H9 (cell line): ENCODE data around the gene RPL38. TPM values are rescaled to one million over a fixed set of nuclear protein-coding genes. Genes with fewer than 3 reads are reported as not detected.

Experiments used
- DNase-seq: peaks from one replicate; pipeline ENCODE4 v3.0.0-alpha.2; 2017
- H2AFZ ChIP-seq: one replicate; pipeline ENCODE4 v1.6.1; 2013; ENCODE audit warnings: mild to moderate bottlenecking, low read length, control low read depth, moderate library complexity
- H2AK5ac ChIP-seq: 2 replicates; pipeline ENCODE4 v1.6.1; 2013; ENCODE audit warnings: low read length, control low read depth, mixed read lengths; ENCODE audit not compliant: insufficient read length
- H2BK120ac ChIP-seq: one replicate; pipeline ENCODE4 v1.6.1; 2013; ENCODE audit warnings: low read depth, mild to moderate bottlenecking, low read length, control low read depth, inconsistent platforms; ENCODE audit not compliant: poor library complexity, severe bottlenecking
- H2BK12ac ChIP-seq: 2 replicates; pipeline ENCODE4 v1.6.1; 2013; ENCODE audit warnings: low read length, control low read depth, mixed read lengths, low read depth; ENCODE audit not compliant: insufficient read length
- H2BK15ac ChIP-seq: 2 replicates; pipeline ENCODE4 v1.6.1; 2013; ENCODE audit warnings: low read depth, low read length, control low read depth
- H2BK20ac ChIP-seq: one replicate; pipeline ENCODE4 v1.6.1; 2013; ENCODE audit warnings: low read depth, mild to moderate bottlenecking, low read length, control low read depth, inconsistent platforms; ENCODE audit not compliant: poor library complexity, severe bottlenecking
- H2BK5ac ChIP-seq: 2 replicates; pipeline ENCODE4 v1.6.1; 2013; ENCODE audit warnings: low read length, control low read depth, mixed read lengths; ENCODE audit not compliant: insufficient read length
- H3K14ac ChIP-seq: 2 replicates; pipeline ENCODE4 v1.6.1; 2013; ENCODE audit warnings: low read length, control low read depth; ENCODE audit not compliant: insufficient read depth
- H3K18ac ChIP-seq: 2 replicates; pipeline ENCODE4 v1.6.1; 2013; ENCODE audit warnings: low read depth, mild to moderate bottlenecking, mixed read lengths, low read length, control low read depth; ENCODE audit not compliant: insufficient read length
- H3K23ac ChIP-seq: 2 replicates; pipeline ENCODE4 v1.6.1; 2013; ENCODE audit warnings: low read length, control low read depth, mixed read lengths, low read depth; ENCODE audit not compliant: insufficient read length
- H3K23me2 ChIP-seq: 2 replicates; pipeline ENCODE4 v1.6.1; 2013; ENCODE audit warnings: low read depth, mild to moderate bottlenecking, mixed read lengths, low read length, control low read depth; ENCODE audit not compliant: insufficient read length, poor library complexity, severe bottlenecking
- H3K27ac ChIP-seq: 2 replicates; pipeline ENCODE4 v1.5.1; 2013; ENCODE audit warnings: low read length, control low read depth, mixed read lengths, low read depth; ENCODE audit not compliant: insufficient read length
- H3K27me3 ChIP-seq: 2 replicates; pipeline ENCODE4 v1.6.1; 2013; ENCODE audit warnings: low read length, control low read depth, inconsistent platforms; ENCODE audit not compliant: insufficient read depth
- H3K4ac ChIP-seq: 2 replicates; pipeline ENCODE4 v1.6.1; 2013; ENCODE audit warnings: low read depth, mild to moderate bottlenecking, control low read depth, inconsistent platforms, low read length, moderate library complexity
- H3K4me1 ChIP-seq: 2 replicates; pipeline ENCODE4 v1.6.1; 2013; ENCODE audit warnings: low read length, control low read depth, inconsistent platforms; ENCODE audit not compliant: insufficient read depth
- H3K4me2 ChIP-seq: 2 replicates; pipeline ENCODE4 v1.6.1; 2013; ENCODE audit warnings: low read length, control low read depth, mixed read lengths; ENCODE audit not compliant: insufficient read length, insufficient read depth
- H3K56ac ChIP-seq: 2 replicates; pipeline ENCODE4 v1.6.1; 2013; ENCODE audit warnings: low read depth, mild to moderate bottlenecking, mixed read lengths, low read length, control low read depth; ENCODE audit not compliant: insufficient read length
- H3K79me1 ChIP-seq: 2 replicates; pipeline ENCODE4 v1.6.1; 2013; ENCODE audit warnings: low read depth, mild to moderate bottlenecking, moderate library complexity, low read length, control low read depth, inconsistent platforms; ENCODE audit not compliant: insufficient read depth, poor library complexity, severe bottlenecking
- H3K79me2 ChIP-seq: 2 replicates; pipeline ENCODE4 v1.6.1; 2013; ENCODE audit warnings: low read length, control low read depth, inconsistent platforms; ENCODE audit not compliant: insufficient read depth
- H3K9ac ChIP-seq: 2 replicates; pipeline ENCODE4 v1.6.1; 2013; ENCODE audit warnings: low read length, control low read depth, mixed read lengths; ENCODE audit not compliant: insufficient read length; ENCODE audit errors: extremely low read depth
- H3K9me3 ChIP-seq: one replicate; pipeline ENCODE4 v1.6.1; 2013; ENCODE audit warnings: low read depth, low read length, inconsistent platforms; ENCODE audit not compliant: control insufficient read depth
- H3T11ph ChIP-seq: one replicate; pipeline ENCODE4 v1.6.1; 2013; ENCODE audit warnings: mild to moderate bottlenecking, low read length, control low read depth, inconsistent platforms
- H4K20me1 ChIP-seq: one replicate; pipeline ENCODE4 v1.6.1; 2013; ENCODE audit not compliant: control insufficient read depth, insufficient read length, insufficient read depth
- H4K5ac ChIP-seq: 2 replicates; pipeline ENCODE4 v1.6.1; 2013; ENCODE audit warnings: low read depth, mild to moderate bottlenecking, mixed read lengths, low read length, control low read depth; ENCODE audit not compliant: insufficient read length
- H4K8ac ChIP-seq: replicated peaks from 2 replicates; pipeline ENCODE4 v1.6.1; 2013; ENCODE audit warnings: low read length, control low read depth, mixed read lengths, low read depth; ENCODE audit not compliant: insufficient read length
- H4K91ac ChIP-seq: 2 replicates; pipeline ENCODE4 v1.6.1; 2013; ENCODE audit warnings: low read depth, mild to moderate bottlenecking, moderate library complexity, mixed read lengths, low read length, control low read depth; ENCODE audit not compliant: insufficient read length
- H3K27ac Mint-ChIP-seq, 3 experiments: 2 replicates in 2 of 3; 3 replicates in 1 of 3; pipeline ENCODE4 v1.8.0; 2020 to 2021; ENCODE audit warnings: mixed read lengths in 3 of 3, mild to moderate bottlenecking in 1 of 3, moderate library complexity in 1 of 3
- H3K27me3 Mint-ChIP-seq: 2 replicates; pipeline ENCODE4 v1.8.0; 2021; ENCODE audit warnings: low read depth, mild to moderate bottlenecking, moderate library complexity, mixed read lengths
- H3K36me3 Mint-ChIP-seq, 3 experiments: 2 replicates in 2 of 3; 3 replicates in 1 of 3; pipeline ENCODE4 v1.8.0; 2020 to 2021; ENCODE audit warnings: low read depth in 3 of 3, mixed read lengths in 3 of 3; ENCODE audit not compliant: insufficient read depth in 1 of 3
- H3K4me1 Mint-ChIP-seq, 2 experiments: 2 replicates each; pipeline ENCODE4 v1.8.0; 2020; ENCODE audit warnings: mixed read lengths in 2 of 2
- H3K4me3 Mint-ChIP-seq, 2 experiments: 2 replicates in 1 of 2; 3 replicates in 1 of 2; pipeline ENCODE4 v1.8.0; 2020 to 2021; ENCODE audit warnings: mild to moderate bottlenecking in 2 of 2, mixed read lengths in 2 of 2, moderate library complexity in 1 of 2
- H3K9me3 Mint-ChIP-seq, 2 experiments: 2 replicates in 1 of 2; 3 replicates in 1 of 2; pipeline ENCODE4 v1.8.0; 2020; ENCODE audit warnings: mild to moderate bottlenecking in 2 of 2, mixed read lengths in 2 of 2, moderate library complexity in 1 of 2
- WGBS: extraction: QIAGEN DNeasy Blood & Tissue Kit; methylation state at CpG from one replicate; pipeline ENCODE4 v1.1.7; 2013; ENCODE audit warnings: missing lambda C conversion rate, low lambda C conversion rate, mixed read lengths; ENCODE audit not compliant: insufficient read length; ENCODE audit errors: extremely low coverage; 5-methylcytosine and 5-hydroxymethylcytosine counted together
- total RNA-seq: library from RNA; stranded (reverse); gene quantifications from 2 replicates; pipeline ENCODE4 v1.2.1, GENCODE V29; 2021
- TF ChIP-seq, protein P1 (sequence below): fragments of 200-600 bp; sonication (generic); conservative IDR thresholded peaks from 3 replicates; pipeline ENCODE4 v1.8.0; 2021; ENCODE audit warnings: antibody characterized with exemption, mild to moderate bottlenecking

The RPL38 gene
- total RNA-seq, 1 experiment from 2014 or later: 1,358 TPM

DNA sequence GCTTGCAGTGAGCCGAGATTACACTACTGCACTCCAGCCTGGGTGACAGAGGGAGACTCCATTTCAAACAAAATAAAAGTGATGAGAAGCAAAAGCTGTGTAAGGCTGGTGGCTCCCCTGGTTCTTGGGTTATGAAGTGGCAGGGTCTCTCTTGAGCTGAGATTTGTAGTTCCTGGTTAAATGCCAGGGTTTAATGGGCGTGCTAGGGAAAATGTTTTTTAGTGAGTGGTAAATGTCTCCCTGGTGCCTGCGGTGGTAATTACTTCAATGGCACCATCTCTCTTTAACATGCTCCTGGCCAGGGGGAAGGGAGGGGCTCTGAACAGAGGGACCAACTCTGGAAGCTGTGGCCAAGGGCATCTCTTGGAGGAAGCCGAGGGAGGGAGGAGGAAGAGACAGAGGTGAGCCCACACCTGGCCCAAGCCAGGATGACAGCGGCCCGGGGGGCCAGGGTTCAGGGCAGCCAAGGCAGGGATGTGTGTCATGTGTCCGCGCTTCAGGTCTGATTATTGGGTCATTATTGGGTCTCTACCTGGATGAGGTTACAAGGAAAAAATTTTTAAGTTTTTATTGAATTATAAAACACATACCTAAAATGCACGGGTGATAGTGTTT is 17.8 kb upstream of the RPL38 start:
- peaks cover 11 to 41% of the 10 kb centered on the region in 2 experiments for H3K4me1 Mint-ChIP-seq
- H3K4me2 ChIP-seq: no peak overlapping the region
- H3K27me3 Mint-ChIP-seq: peaks cover 9% of the 10 kb centered on the region
- no peaks in the 10 kb centered on the region for H3K9me3 ChIP-seq
- no peaks in the 10 kb centered on the region for H3K27me3 ChIP-seq
- WGBS: no CpG with 5 or more reads among the region's 9 CpGs
- no peak overlapping the region for H2BK20ac ChIP-seq
- no peak overlapping the region for H3K27ac Mint-ChIP-seq
- no peak for DNase-seq
- no peak overlapping the region for H2BK12ac ChIP-seq
- no peaks in the 10 kb centered on the region for H3K36me3 Mint-ChIP-seq
- no peak overlapping the region for H4K5ac ChIP-seq
- TF ChIP-seq, protein P1, sequence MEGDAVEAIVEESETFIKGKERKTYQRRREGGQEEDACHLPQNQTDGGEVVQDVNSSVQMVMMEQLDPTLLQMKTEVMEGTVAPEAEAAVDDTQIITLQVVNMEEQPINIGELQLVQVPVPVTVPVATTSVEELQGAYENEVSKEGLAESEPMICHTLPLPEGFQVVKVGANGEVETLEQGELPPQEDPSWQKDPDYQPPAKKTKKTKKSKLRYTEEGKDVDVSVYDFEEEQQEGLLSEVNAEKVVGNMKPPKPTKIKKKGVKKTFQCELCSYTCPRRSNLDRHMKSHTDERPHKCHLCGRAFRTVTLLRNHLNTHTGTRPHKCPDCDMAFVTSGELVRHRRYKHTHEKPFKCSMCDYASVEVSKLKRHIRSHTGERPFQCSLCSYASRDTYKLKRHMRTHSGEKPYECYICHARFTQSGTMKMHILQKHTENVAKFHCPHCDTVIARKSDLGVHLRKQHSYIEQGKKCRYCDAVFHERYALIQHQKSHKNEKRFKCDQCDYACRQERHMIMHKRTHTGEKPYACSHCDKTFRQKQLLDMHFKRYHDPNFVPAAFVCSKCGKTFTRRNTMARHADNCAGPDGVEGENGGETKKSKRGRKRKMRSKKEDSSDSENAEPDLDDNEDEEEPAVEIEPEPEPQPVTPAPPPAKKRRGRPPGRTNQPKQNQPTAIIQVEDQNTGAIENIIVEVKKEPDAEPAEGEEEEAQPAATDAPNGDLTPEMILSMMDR: no peak
- no peak overlapping the region for H2BK15ac ChIP-seq
- H4K91ac ChIP-seq: no peak overlapping the region
- no peak overlapping the region for H3K18ac ChIP-seq
- H3K23ac ChIP-seq: no peak overlapping the region
- H3K4ac ChIP-seq: no peak overlapping the region
- H3K79me2 ChIP-seq: no peaks in the 10 kb centered on the region
- H3K23me2 ChIP-seq: no peaks in the 10 kb centered on the region
- no peaks in the 10 kb centered on the region; a peak in 3 of 5 replicates for H3K9me3 Mint-ChIP-seq
- no peak overlapping the region for H2BK5ac ChIP-seq
- H4K8ac ChIP-seq: no peak overlapping the region
- H2BK120ac ChIP-seq: no peak overlapping the region
- no peak overlapping the region for H3K9ac ChIP-seq
- no peaks in the 10 kb centered on the region for H3K4me1 ChIP-seq
- no peaks in the 10 kb centered on the region for H3K79me1 ChIP-seq
- H3K14ac ChIP-seq: no peak overlapping the region
- no peak overlapping the region for H3K27ac ChIP-seq
- no peak overlapping the region; a peak in 1 of 5 replicates for H3K4me3 Mint-ChIP-seq
- no peak overlapping the region for H2AK5ac ChIP-seq
- H3K56ac ChIP-seq: no peak overlapping the region
- H3T11ph ChIP-seq: no peak overlapping the region
- H2AFZ ChIP-seq: no peak overlapping the region
- H4K20me1 ChIP-seq: peaks cover 4% of the 10 kb centered on the region
